ENCODE results near the gene IPO13.

IPO13 gene

DNA sequence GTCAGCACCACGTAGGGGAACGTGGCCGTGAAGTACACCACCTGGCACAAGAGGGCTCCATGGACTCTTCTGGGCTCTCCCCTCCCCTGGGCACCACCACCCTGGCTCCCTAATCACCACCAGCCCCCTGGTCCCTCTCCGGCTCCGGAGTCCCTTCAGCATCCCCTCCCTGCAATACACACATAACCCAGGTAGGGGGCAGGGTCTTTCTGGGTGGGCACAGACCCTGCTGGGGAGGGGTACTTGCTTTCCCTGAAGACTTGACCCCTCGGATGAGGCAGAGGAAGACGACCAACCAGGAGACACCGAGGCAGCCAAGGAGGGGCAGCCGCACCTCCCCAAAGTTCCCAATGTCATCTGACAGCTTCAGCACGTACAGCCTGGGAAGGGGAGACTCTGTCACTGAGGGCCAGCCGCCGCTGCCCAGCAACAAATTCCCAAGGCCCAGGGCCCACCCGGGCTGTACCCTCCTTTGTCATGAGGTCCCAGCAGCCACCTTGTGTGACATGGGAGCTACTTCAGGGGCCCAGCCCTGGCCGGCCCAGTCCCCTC is 55.9 kb downstream of the IPO13 start:
- Histone ChIP-seq H3K27me3 (ENCODE audit: control insufficient read depth in 2 of 2, insufficient read depth in 2 of 2, low read length in 2 of 2) (no peaks in the 10 kb centered on the region), H3K4me1 (ENCODE audit: control insufficient read depth in 2 of 2, insufficient read depth in 2 of 2, low read length in 2 of 2) (peaks cover 7 to 10% of the 10 kb centered on the region in 2 donors), H3K9ac (ENCODE audit: low read depth in 1 of 2, low read length in 2 of 2) (no peak overlapping the region), H3K36me3 (ENCODE audit: control insufficient read depth in 2 of 2, insufficient read depth in 2 of 2, low read length in 2 of 2) (peaks cover 0 to 8% of the 10 kb centered on the region in 2 donors), H3K4me3 (ENCODE audit: low read length in 2 of 2) (no peak overlapping the region), H3K9me3 (ENCODE audit: control insufficient read depth in 2 of 2, low read length in 2 of 2) (no peaks in the 10 kb centered on the region), H3K27ac (ENCODE audit: low read depth in 2 of 2, low read length in 2 of 2) (no peak overlapping the region)

DNA sequence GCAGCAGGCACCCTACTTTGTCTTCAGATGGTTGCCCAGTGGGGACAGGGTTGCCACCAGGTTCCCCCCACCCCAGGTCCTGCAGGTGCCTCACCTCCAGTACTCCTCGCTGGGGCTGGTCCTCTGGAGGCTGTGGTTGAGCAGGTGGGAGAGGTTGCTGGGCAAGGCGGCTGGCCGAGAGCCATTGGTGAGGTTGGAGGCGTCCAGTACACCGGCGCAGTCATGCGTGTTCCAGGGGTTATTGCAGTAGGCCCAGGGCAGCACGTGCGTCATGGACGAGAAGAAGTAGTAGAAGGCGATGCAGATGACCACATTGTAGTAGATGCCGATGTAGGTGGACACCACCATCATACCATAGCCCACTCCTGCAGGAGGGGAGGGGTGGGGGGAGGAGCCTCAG is 61.5 kb downstream of the IPO13 start:
- no peaks in the 10 kb centered on the region for H3K9me3 ChIP-seq (ENCODE audit: control insufficient read depth in 2 of 2, low read length in 2 of 2)
- no peaks in the 10 kb centered on the region for H3K36me3 ChIP-seq (ENCODE audit: control insufficient read depth in 2 of 2, insufficient read depth in 2 of 2, low read length in 2 of 2)
- H3K9ac ChIP-seq (ENCODE audit: low read depth in 1 of 2, low read length in 2 of 2), result no peak overlapping the region
- H3K4me1 ChIP-seq (ENCODE audit: control insufficient read depth in 2 of 2, insufficient read depth in 2 of 2, low read length in 2 of 2), result peaks cover 9 to 20% of the 10 kb centered on the region in 2 donors
- no peaks in the 10 kb centered on the region for H3K27me3 ChIP-seq (ENCODE audit: control insufficient read depth in 2 of 2, insufficient read depth in 2 of 2, low read length in 2 of 2)
- H3K4me3 ChIP-seq (ENCODE audit: low read length in 2 of 2), result no peak overlapping the region
- no peak overlapping the region for H3K27ac ChIP-seq (ENCODE audit: low read depth in 2 of 2, low read length in 2 of 2)

DNA sequence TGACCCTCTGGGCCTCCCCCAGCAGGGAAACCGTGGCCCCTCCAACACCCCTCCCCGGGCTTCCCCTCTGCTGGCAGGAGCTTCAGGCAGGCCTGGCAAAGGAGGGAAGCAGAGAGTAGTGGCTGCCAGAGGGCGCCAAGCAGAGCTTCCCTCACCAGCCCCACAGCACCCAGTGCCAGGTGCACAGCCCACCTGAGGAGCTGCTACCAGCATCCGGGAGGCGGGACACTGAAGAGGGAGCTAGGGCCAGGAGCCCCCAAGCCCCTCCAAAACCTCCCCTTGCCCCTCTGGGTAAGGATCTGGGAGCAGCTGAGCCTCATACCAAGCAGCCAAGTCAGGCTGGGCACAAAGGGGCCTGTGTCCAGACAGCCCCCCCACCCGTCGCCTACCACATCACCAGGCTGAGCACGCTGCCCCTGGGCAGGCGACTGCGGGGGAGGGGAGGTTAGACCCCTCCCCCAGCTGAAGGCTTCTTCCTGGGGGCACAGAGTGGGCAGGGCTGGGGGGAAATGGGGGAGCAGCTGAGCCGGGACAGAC is 64.3 kb downstream of the IPO13 start:
- Histone ChIP-seq H3K36me3 (ENCODE audit: control insufficient read depth in 2 of 2, insufficient read depth in 2 of 2, low read length in 2 of 2) (no peaks in the 10 kb centered on the region), H3K27me3 (ENCODE audit: control insufficient read depth in 2 of 2, insufficient read depth in 2 of 2, low read length in 2 of 2) (no peaks in the 10 kb centered on the region), H3K9ac (ENCODE audit: low read depth in 1 of 2, low read length in 2 of 2) (no peak overlapping the region), H3K4me3 (ENCODE audit: low read length in 2 of 2) (no peak overlapping the region), H3K9me3 (ENCODE audit: control insufficient read depth in 2 of 2, low read length in 2 of 2) (no peaks in the 10 kb centered on the region), H3K4me1 (ENCODE audit: control insufficient read depth in 2 of 2, insufficient read depth in 2 of 2, low read length in 2 of 2) (peaks cover 18 to 44% of the 10 kb centered on the region in 2 donors), H3K27ac (ENCODE audit: low read depth in 2 of 2, low read length in 2 of 2) (no peak overlapping the region)

- Histone ChIP-seq H3K36me3 (ENCODE audit: control insufficient read depth in 2 of 2, insufficient read depth in 2 of 2, low read length in 2 of 2) (no peaks in the 10 kb centered on the region), H3K9ac (ENCODE audit: low read depth in 1 of 2, low read length in 2 of 2) (no peak overlapping the region), H3K4me3 (ENCODE audit: low read length in 2 of 2) (no peak overlapping the region), H3K9me3 (ENCODE audit: control insufficient read depth in 2 of 2, low read length in 2 of 2) (no peaks in the 10 kb centered on the region), H3K4me1 (ENCODE audit: control insufficient read depth in 2 of 2, insufficient read depth in 2 of 2, low read length in 2 of 2) (peaks cover 18 to 44% of the 10 kb centered on the region in 2 donors), H3K27me3 (ENCODE audit: control insufficient read depth in 2 of 2, insufficient read depth in 2 of 2, low read length in 2 of 2) (no peaks in the 10 kb centered on the region), H3K27ac (ENCODE audit: low read depth in 2 of 2, low read length in 2 of 2) (no peak overlapping the region)
Measured at GRCh38 chr1:44012404-44012803, 65.7 kb downstream of the IPO13 start.

DNA sequence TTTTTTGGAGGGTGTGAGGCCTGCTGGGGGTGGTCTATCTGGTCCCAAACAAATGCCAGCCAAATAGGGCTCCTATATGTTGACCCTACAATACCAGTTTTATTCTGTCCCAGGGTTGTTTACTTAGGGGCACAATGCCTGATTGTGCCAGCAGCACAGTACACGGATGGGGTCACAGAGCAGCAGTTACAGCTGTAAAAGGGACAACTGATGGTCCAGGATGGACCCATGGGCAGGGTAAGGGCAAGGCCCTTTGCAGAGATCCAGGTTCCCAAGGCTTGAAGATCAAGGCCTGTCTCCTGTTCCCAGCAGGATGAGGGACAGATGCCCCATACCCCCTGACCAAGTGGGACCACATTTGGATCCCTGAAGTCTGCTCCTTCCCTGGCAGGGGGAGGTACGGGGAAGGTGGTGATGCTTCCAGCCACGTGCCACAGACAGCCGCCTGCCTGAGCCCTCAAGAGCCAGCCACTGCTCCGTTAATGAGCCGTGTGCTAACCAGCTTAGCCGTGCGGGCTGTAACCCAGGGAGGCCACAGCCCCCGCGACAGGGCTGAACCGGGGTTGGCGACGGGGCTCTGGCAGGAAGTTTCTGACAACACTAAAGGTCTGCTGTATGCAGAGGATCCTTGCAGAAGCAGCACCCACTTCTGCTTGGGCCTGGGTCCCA is 66.3 kb downstream of the IPO13 start:
- Histone ChIP-seq H3K4me1 (ENCODE audit: control insufficient read depth in 2 of 2, insufficient read depth in 2 of 2, low read length in 2 of 2) (peaks cover 18 to 44% of the 10 kb centered on the region in 2 donors), H3K9ac (ENCODE audit: low read depth in 1 of 2, low read length in 2 of 2) (no peak overlapping the region), H3K9me3 (ENCODE audit: control insufficient read depth in 2 of 2, low read length in 2 of 2) (no peaks in the 10 kb centered on the region), H3K27ac (ENCODE audit: low read depth in 2 of 2, low read length in 2 of 2) (no peak overlapping the region), H3K4me3 (ENCODE audit: low read length in 2 of 2) (no peak overlapping the region), H3K36me3 (ENCODE audit: control insufficient read depth in 2 of 2, insufficient read depth in 2 of 2, low read length in 2 of 2) (no peaks in the 10 kb centered on the region), H3K27me3 (ENCODE audit: control insufficient read depth in 2 of 2, insufficient read depth in 2 of 2, low read length in 2 of 2) (no peaks in the 10 kb centered on the region)

- peak overlapping the region; percentile 82 to 96 for H3K27ac ChIP-seq (ENCODE audit: low read depth in 2 of 2, low read length in 2 of 2)
- no peaks in the 10 kb centered on the region for H3K36me3 ChIP-seq (ENCODE audit: control insufficient read depth in 2 of 2, insufficient read depth in 2 of 2, low read length in 2 of 2)
- peaks cover 18 to 44% of the 10 kb centered on the region in 2 donors for H3K4me1 ChIP-seq (ENCODE audit: control insufficient read depth in 2 of 2, insufficient read depth in 2 of 2, low read length in 2 of 2)
- no peak overlapping the region for H3K4me3 ChIP-seq (ENCODE audit: low read length in 2 of 2)
- H3K9me3 ChIP-seq (ENCODE audit: control insufficient read depth in 2 of 2, low read length in 2 of 2), result no peaks in the 10 kb centered on the region
- peak overlapping the region in 1 of 2 donors; percentile 81 for H3K9ac ChIP-seq (ENCODE audit: low read depth in 1 of 2, low read length in 2 of 2)
- H3K27me3 ChIP-seq (ENCODE audit: control insufficient read depth in 2 of 2, insufficient read depth in 2 of 2, low read length in 2 of 2), result no peaks in the 10 kb centered on the region
Measured at GRCh38 chr1:44013949-44014348, 67.2 kb downstream of the IPO13 start.

GRCh38 chr1:44014365-44015104 is 67.8 kb downstream of the IPO13 start:
- Histone ChIP-seq H3K27me3 (ENCODE audit: control insufficient read depth in 2 of 2, insufficient read depth in 2 of 2, low read length in 2 of 2) (no peaks in the 10 kb centered on the region), H3K4me1 (ENCODE audit: control insufficient read depth in 2 of 2, insufficient read depth in 2 of 2, low read length in 2 of 2) (peaks cover 18 to 44% of the 10 kb centered on the region in 2 donors), H3K9ac (ENCODE audit: low read depth in 1 of 2, low read length in 2 of 2) (peak overlapping the region in 1 of 2 donors; percentile 81), H3K9me3 (ENCODE audit: control insufficient read depth in 2 of 2, low read length in 2 of 2) (no peaks in the 10 kb centered on the region), H3K4me3 (ENCODE audit: low read length in 2 of 2) (no peak overlapping the region), H3K27ac (ENCODE audit: low read depth in 2 of 2, low read length in 2 of 2) (peak overlapping the region; percentile 82 to 96), H3K36me3 (ENCODE audit: control insufficient read depth in 2 of 2, insufficient read depth in 2 of 2, low read length in 2 of 2) (no peaks in the 10 kb centered on the region)

GRCh38 chr1:44015206-44015605 is 68.5 kb downstream of the IPO13 start:
- Histone ChIP-seq H3K27me3 (ENCODE audit: control insufficient read depth in 2 of 2, insufficient read depth in 2 of 2, low read length in 2 of 2) (no peaks in the 10 kb centered on the region), H3K36me3 (ENCODE audit: control insufficient read depth in 2 of 2, insufficient read depth in 2 of 2, low read length in 2 of 2) (peaks cover 0 to 1% of the 10 kb centered on the region in 2 donors), H3K9ac (ENCODE audit: low read depth in 1 of 2, low read length in 2 of 2) (peak overlapping the region in 1 of 2 donors; percentile 81), H3K4me1 (ENCODE audit: control insufficient read depth in 2 of 2, insufficient read depth in 2 of 2, low read length in 2 of 2) (peaks cover 18 to 44% of the 10 kb centered on the region in 2 donors), H3K9me3 (ENCODE audit: control insufficient read depth in 2 of 2, low read length in 2 of 2) (no peaks in the 10 kb centered on the region), H3K4me3 (ENCODE audit: low read length in 2 of 2) (no peak overlapping the region), H3K27ac (ENCODE audit: low read depth in 2 of 2, low read length in 2 of 2) (peak overlapping the region in 1 of 2 donors; percentile 96)

- no peak overlapping the region for H3K4me3 ChIP-seq (ENCODE audit: low read length in 2 of 2)
- peaks cover 1 to 2% of the 10 kb centered on the region in 2 donors for H3K36me3 ChIP-seq (ENCODE audit: control insufficient read depth in 2 of 2, insufficient read depth in 2 of 2, low read length in 2 of 2)
- no peak overlapping the region for H3K9ac ChIP-seq (ENCODE audit: low read depth in 1 of 2, low read length in 2 of 2)
- no peaks in the 10 kb centered on the region for H3K27me3 ChIP-seq (ENCODE audit: control insufficient read depth in 2 of 2, insufficient read depth in 2 of 2, low read length in 2 of 2)
- H3K9me3 ChIP-seq (ENCODE audit: control insufficient read depth in 2 of 2, low read length in 2 of 2), result no peaks in the 10 kb centered on the region
- peak overlapping the region in 1 of 2 donors; percentile 96 for H3K27ac ChIP-seq (ENCODE audit: low read depth in 2 of 2, low read length in 2 of 2)
- peaks cover 17 to 42% of the 10 kb centered on the region in 2 donors for H3K4me1 ChIP-seq (ENCODE audit: control insufficient read depth in 2 of 2, insufficient read depth in 2 of 2, low read length in 2 of 2)
Measured at GRCh38 chr1:44016041-44016889, 69.5 kb downstream of the IPO13 start.

Data from mucosa of rectum (tissue), 2 donors.